CD14-positive monocyte (primary cell): ENCODE results near the gene NKX1-2. TPM values are rescaled to one million over a fixed set of nuclear protein-coding genes. Genes with fewer than 3 reads are reported as not detected.

Experiments used
- DNase-seq, 3 donors: peaks; one replicate each; pipeline ENCODE4 v3.0.0-alpha.2; 2011 to 2022
- H2AFZ ChIP-seq: 2 replicates; pipeline ENCODE4 v1.6.0; 2012; ENCODE audit warnings: mild to moderate bottlenecking, low read depth, low read length, inconsistent platforms; ENCODE audit not compliant: insufficient read depth, poor library complexity, severe bottlenecking
- H3K27ac ChIP-seq, 2 donors: 1 replicate in 1 of 2; 2 replicates in 1 of 2; pipeline ENCODE4 v1.5.1; 2012 to 2013; ENCODE audit warnings: low read length in 2 of 2, control low read depth in 1 of 2, inconsistent platforms in 1 of 2, low read depth in 1 of 2, mild to moderate bottlenecking in 1 of 2
- H3K27me3 ChIP-seq, 2 donors: one replicate each; pipeline versions ENCODE4 v1.6.0 to v1.6.1; 2011 to 2013; ENCODE audit warnings: low read length in 2 of 2; ENCODE audit not compliant: control insufficient read depth in 2 of 2, insufficient read depth in 2 of 2
- H3K36me3 ChIP-seq, 2 donors: replicated peaks in 1 of 2; 1 replicate in 1 of 2; 2 replicates in 1 of 2; pipeline versions ENCODE4 v1.5.1 to v1.6.1; 2012 to 2013; ENCODE audit warnings: low read length in 2 of 2, control low read depth in 1 of 2, inconsistent platforms in 1 of 2, mild to moderate bottlenecking in 1 of 2; ENCODE audit not compliant: insufficient read depth in 2 of 2, control insufficient read depth in 1 of 2
- H3K4me1 ChIP-seq, 2 donors: 1 replicate in 1 of 2; 2 replicates in 1 of 2; pipeline versions ENCODE4 v1.5.1 to v1.6.1; 2012 to 2013; ENCODE audit warnings: low read length in 2 of 2, control low read depth in 1 of 2, inconsistent platforms in 1 of 2, mild to moderate bottlenecking in 1 of 2, moderate library complexity in 1 of 2; ENCODE audit not compliant: insufficient read depth in 2 of 2, control insufficient read depth in 1 of 2
- H3K4me2 ChIP-seq: replicated peaks from 2 replicates; pipeline ENCODE3; 2012; ENCODE audit warnings: low read length, moderate library complexity, mild to moderate bottlenecking; ENCODE audit not compliant: poor library complexity, severe bottlenecking; ENCODE audit errors: extremely low read depth
- H3K4me3 ChIP-seq, 3 experiments: fragments of 200-600 bp in 1 of 3; sonication (generic) in 1 of 3; replicated peaks in 1 of 3; 1 replicate in 2 of 3; 2 replicates in 1 of 3; pipeline ENCODE4 v1.5.1; 2011 to 2013; ENCODE audit warnings: low read length in 3 of 3, mild to moderate bottlenecking in 3 of 3, control low read depth in 2 of 3, low read depth in 2 of 3, inconsistent platforms in 1 of 3, moderate library complexity in 1 of 3
- H3K79me2 ChIP-seq: 2 replicates; pipeline ENCODE4 v1.6.0; 2012; ENCODE audit warnings: mild to moderate bottlenecking, control low read depth, inconsistent platforms, low read length, moderate library complexity; ENCODE audit not compliant: insufficient read depth
- H3K9ac ChIP-seq: 2 replicates; pipeline ENCODE4 v1.6.0; 2017; ENCODE audit warnings: low read length, mild to moderate bottlenecking; ENCODE audit not compliant: insufficient read depth, poor library complexity, severe bottlenecking
- H3K9me3 ChIP-seq, 2 donors: replicated peaks in 1 of 2; 1 replicate in 1 of 2; 2 replicates in 1 of 2; pipeline versions ENCODE4 v1.5.1 to v1.6.1; 2012 to 2013; ENCODE audit warnings: low read length in 2 of 2, control low read depth in 1 of 2; ENCODE audit not compliant: control insufficient read depth in 1 of 2, insufficient read depth in 1 of 2
- H4K20me1 ChIP-seq: 2 replicates; pipeline ENCODE4 v1.6.0; 2012; ENCODE audit warnings: mild to moderate bottlenecking, low read length, control low read depth, moderate library complexity; ENCODE audit not compliant: insufficient read depth
- H3K27ac Mint-ChIP-seq, 7 donors: one replicate each; pipeline ENCODE4 v1.8.0; 2020; ENCODE audit warnings: mild to moderate bottlenecking in 7 of 7, mixed read lengths in 7 of 7, moderate library complexity in 6 of 7, inconsistent platforms in 2 of 7
- H3K27me3 Mint-ChIP-seq, 3 donors: one replicate each; pipeline ENCODE4 v1.8.0; 2021 to 2022; ENCODE audit warnings: low read depth in 3 of 3, mild to moderate bottlenecking in 3 of 3, mixed read lengths in 3 of 3, moderate library complexity in 3 of 3, inconsistent platforms in 1 of 3
- H3K36me3 Mint-ChIP-seq, 2 donors: one replicate each; pipeline ENCODE4 v1.8.0; 2020; ENCODE audit warnings: mixed read lengths in 2 of 2, inconsistent platforms in 1 of 2, mild to moderate bottlenecking in 1 of 2
- H3K4me1 Mint-ChIP-seq: one replicate; pipeline ENCODE4 v1.8.0; 2020; ENCODE audit warnings: mild to moderate bottlenecking, mixed read lengths
- H3K4me3 Mint-ChIP-seq, 2 donors: one replicate each; pipeline ENCODE4 v1.8.0; 2020; ENCODE audit warnings: mild to moderate bottlenecking in 2 of 2, mixed read lengths in 2 of 2, moderate library complexity in 1 of 2
- H3K9me3 Mint-ChIP-seq, 7 donors: one replicate each; pipeline ENCODE4 v1.8.0; 2020 to 2022; ENCODE audit warnings: mixed read lengths in 7 of 7, mild to moderate bottlenecking in 6 of 7, moderate library complexity in 6 of 7, inconsistent platforms in 2 of 7
- CTCF ChIP-seq: fragments of 200-600 bp; IDR thresholded peaks from one replicate; pipeline ENCODE4 v1.8.0; 2022; ENCODE audit warnings: antibody characterized with exemption, mild to moderate bottlenecking
- WGBS: methylation state at CpG from one replicate; pipeline ENCODE4 v1.1.5; 2013; ENCODE audit warnings: missing lambda C conversion rate; ENCODE audit not compliant: insufficient coverage; 5-methylcytosine and 5-hydroxymethylcytosine counted together
- intact Hi-C, 2 donors: fragments of 100-400 bp; cut with micrococcal nuclease; formaldehyde crosslinking; loops; one replicate each; pipeline versions ENCODE4 v1.15.0 to v1.15.1; 2023
- polyA plus RNA-seq, 3 donors: library from polyadenylated mRNA; depleted of rRNA in 1 of 3; unstranded in 2 of 3; stranded (reverse) in 1 of 3; fragments of 300-500 nt in 2 of 3; fragments of >200 nt in 1 of 3; fragmentation: Illumina TruSeq in 2 of 3; gene quantifications; 1 replicate in 2 of 3; 2 replicates in 1 of 3; pipeline ENCODE4 v1.2.3, GENCODE V29; 2012 to 2021

NKX1-2 gene
- polyA plus RNA-seq, 3 donors: not detected

DNA sequence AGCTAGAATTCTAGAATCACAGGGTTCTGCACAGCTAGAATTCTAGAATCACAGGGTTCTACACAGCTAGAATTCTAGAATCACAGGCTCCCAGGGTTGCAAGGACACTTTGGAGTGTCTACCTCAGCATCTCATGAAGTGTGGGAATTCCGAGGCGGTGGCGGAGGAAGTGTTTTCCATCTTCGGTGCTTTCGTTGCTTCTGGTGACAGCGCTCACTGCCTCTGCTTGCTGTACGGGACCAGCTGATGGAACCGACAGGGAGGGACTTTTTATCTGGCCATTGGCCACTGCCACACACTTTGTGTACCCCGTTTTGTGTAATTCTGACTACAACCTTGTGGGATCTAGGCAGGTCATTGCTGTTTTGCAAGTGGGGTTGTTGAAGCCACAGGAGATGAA, 41.3 kb upstream of the NKX1-2 start:
- Histone ChIP-seq H3K36me3 (peaks cover 0 to 5% of the 10 kb centered on the region in 2 donors), H3K9ac (no peak overlapping the region), H4K20me1 (no peaks in the 10 kb centered on the region), H2AFZ (no peak overlapping the region), H3K27ac (no peak overlapping the region), H3K79me2 (no peaks in the 10 kb centered on the region), H3K4me2 (no peak overlapping the region), H3K4me3 (no peak overlapping the region), H3K4me1 (peaks cover 12 to 17% of the 10 kb centered on the region in 2 donors), H3K9me3 (peaks cover 5 to 10% of the 10 kb centered on the region in 2 donors), H3K27me3 (no peaks in the 10 kb centered on the region)
- Mint-ChIP-seq H3K9me3 (peaks cover 0 to 13% (median 12%) of the 10 kb centered on the region in 7 donors), H3K27ac (no peak overlapping the region), H3K4me1 (peaks cover 19% of the 10 kb centered on the region), H3K27me3 (peaks cover 0 to 2% (median 0%) of the 10 kb centered on the region in 3 donors), H3K4me3 (no peak overlapping the region), H3K36me3 (peaks cover 34% of the 10 kb centered on the region in 2 donors)
- no peak for DNase-seq
- TF ChIP-seq CTCF: no peak
- intact Hi-C loops: no loop called here
- WGBS: 98% methylated on average over 8 of the region's 9 CpGs

- Mint-ChIP-seq H3K36me3 (peaks cover 30 to 39% of the 10 kb centered on the region in 2 donors), H3K4me3 (no peak overlapping the region), H3K27ac (no peak overlapping the region), H3K9me3 (peaks cover 0 to 19% (median 13%) of the 10 kb centered on the region in 7 donors), H3K27me3 (peaks cover 0 to 2% (median 0%) of the 10 kb centered on the region in 3 donors), H3K4me1 (no peaks in the 10 kb centered on the region)
- H3K9ac ChIP-seq: no peak overlapping the region
- no peak overlapping the region for H3K4me2 ChIP-seq
- no peak for TF ChIP-seq CTCF
- H3K36me3 ChIP-seq: peaks cover 0 to 5% of the 10 kb centered on the region in 2 donors
- no peaks in the 10 kb centered on the region for H3K27me3 ChIP-seq
- no peak overlapping the region for H2AFZ ChIP-seq
- intact Hi-C loops: no loop called here
- WGBS: 100% methylated on average over 4 of the region's 6 CpGs
- DNase-seq: no peak
- H4K20me1 ChIP-seq: no peaks in the 10 kb centered on the region
- H3K4me3 ChIP-seq: no peak overlapping the region
- peaks cover 5 to 10% of the 10 kb centered on the region in 2 donors for H3K9me3 ChIP-seq
- H3K79me2 ChIP-seq: no peaks in the 10 kb centered on the region
- no peaks in the 10 kb centered on the region for H3K4me1 ChIP-seq
- H3K27ac ChIP-seq: no peak overlapping the region
Measured at GRCh38 chr10:124486635-124487034, 36.8 kb upstream of the NKX1-2 start.
